DMS 273 (cell line): ENCODE measurements around the gene RBM4.
"Not testable (repeated sequence)": the region's sequence is repeated elsewhere in the genome, so short reads cannot be mapped to it uniquely, and the experiment has no call there.

Source experiments
- DNase-seq: peaks from one replicate; lab custom pipeline; 2025; ENCODE audit not compliant: unreplicated experiment; lab: John Stamatoyannopoulos, UW

RBM4 gene

DNA sequence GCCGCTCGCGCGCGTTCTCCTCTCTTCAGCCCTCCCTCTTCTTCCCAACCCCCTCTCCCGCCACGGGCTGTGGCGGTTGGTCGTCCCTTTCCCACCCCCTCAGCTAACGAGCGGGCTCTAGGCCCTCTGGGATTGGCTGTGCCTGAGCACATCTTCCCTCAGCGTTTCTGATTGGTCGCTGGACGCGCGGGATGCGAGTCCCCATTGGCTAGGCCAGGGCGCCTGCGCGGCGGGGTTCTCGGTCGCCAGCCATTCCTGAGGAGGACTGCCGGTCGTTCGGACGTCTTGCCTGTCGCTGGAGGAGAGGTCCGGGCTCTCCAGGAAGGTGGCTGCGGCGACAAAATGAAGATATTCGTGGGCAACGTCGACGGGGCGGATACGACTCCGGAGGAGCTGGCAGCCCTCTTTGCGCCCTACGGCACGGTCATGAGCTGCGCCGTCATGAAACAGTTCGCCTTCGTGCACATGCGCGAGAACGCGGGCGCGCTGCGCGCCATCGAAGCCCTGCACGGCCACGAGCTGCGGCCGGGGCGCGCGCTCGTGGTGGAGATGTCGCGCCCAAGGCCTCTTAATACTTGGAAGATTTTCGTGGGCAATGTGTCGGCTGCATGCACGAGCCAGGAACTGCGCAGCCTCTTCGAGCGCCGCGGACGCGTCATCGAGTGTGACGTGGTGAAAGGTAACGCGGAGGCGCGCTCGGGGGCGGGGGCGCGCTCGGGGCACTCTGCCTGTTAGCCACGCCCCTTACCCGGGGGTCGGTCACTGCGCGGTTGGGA, 21.9 kb upstream of the RBM4 start, which contains the start of gene RBM14:
TSS of gene RBM14 (plus strand) at position 252 of the 776 bp plus-strand sequence. CDS start at position 343, 91 bp downstream.
- DNase-seq, result peak; percentile 99

DNA sequence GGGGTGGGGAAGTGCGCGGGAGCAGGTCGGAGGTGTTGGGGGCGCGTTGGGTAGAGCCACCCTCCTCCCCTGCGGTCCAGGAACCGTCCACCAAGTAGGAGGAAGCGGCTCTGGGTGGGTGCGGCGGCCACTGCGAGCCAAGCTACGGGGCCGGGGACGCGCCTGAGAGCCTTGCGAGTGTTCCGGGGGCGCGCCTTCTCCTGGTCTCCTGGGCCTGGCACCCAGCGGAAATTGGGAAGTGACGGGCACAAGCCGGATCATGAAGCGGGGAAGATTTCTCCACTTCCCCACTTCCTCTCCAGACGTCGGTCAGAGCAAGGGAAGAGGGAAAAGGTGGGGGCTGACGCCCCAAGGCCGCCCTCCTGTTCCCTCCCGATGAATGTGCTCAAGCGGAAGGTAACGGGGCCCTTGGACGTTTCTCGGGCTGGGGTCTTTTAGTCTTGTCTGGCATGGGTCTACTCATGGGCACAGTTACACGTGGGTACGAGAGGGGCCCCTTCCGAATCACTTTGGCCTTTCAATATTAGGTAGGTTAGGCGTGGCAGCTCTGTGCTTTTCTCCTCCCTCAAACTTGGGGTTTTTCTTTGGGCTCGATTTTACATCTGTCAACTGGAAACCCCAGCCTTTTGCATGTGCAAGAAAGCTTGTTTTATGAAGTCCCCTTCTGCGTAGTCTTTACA, 21.2 kb upstream of the RBM4 start:
- peak; percentile 79 for DNase-seq

DNA sequence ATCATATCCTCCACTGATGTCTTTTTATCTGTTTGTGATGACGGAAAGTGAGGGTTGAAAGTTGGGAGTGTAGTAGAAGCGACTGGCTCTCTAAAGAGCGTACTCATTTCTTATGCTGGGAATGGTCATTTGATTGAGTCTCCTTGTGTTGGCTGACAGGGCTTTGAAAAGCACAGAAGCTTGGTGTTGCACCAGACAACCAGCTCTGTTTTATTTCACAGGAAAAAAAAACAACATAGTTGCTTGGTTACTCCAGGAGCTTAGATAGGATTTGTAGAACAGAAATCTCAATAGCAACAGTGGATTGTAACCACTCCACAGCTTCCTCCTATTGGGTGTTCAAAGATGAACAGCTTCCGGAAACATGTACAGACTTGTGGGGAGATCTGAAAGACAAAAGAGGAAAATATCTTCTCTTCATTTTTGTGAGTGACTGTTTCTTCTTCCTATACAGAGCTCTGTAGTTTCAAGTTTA, 19.4 kb upstream of the RBM4 start:
- DNase-seq, result no peak

DNA sequence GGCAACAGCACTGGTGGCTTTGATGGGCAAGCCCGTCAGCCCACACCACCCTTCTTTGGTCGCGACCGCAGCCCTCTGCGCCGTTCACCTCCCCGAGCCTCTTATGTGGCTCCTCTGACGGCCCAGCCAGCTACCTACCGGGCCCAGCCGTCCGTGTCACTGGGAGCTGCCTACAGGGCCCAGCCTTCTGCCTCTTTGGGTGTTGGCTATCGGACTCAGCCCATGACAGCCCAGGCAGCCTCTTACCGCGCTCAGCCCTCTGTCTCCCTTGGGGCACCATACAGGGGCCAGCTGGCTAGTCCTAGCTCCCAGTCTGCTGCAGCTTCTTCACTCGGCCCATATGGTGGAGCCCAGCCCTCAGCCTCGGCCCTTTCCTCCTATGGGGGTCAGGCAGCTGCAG, 14.1 kb upstream of the RBM4 start:
- DNase-seq, result peak; percentile 30

DNA sequence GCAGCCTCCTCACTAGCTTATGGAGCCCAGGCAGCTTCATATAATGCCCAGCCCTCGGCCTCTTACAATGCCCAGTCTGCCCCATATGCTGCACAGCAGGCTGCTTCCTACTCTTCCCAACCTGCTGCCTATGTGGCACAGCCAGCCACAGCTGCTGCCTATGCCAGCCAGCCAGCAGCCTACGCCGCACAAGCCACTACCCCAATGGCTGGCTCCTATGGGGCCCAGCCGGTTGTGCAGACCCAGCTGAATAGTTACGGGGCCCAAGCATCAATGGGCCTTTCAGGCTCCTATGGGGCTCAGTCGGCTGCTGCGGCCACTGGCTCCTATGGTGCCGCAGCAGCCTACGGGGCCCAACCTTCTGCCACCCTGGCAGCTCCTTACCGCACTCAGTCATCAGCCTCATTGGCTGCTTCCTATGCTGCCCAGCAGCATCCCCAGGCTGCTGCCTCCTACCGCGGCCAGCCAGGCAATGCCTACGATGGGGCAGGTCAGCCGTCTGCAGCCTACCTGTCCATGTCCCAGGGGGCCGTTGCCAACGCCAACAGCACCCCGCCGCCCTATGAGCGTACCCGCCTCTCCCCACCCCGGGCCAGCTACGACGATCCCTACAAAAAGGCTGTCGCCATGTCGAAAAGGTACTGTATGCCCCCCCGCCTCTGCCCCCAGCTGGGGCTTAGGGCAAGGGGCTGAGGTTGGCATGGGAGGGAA, 13.3 kb upstream of the RBM4 start:
- DNase-seq, result no peak

DNA sequence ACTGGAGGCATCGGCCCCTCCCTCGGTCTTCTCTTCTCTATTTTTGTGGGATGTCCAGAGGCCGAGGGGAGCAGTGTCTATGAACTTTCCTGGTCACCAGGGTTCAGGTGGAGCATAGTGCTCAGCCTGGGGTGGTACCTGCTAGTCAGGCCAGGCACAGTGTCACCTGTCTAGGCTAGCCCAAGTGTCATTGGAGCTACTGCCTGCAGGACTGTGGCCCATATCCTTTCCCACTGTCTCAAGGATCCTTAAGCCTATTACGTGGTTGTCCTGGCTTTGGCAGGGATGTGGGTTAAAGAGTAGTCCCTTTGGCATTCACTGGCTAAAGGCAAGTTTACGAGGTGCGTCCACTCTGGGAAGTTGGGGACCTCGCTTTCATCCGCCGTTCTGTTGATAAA, 12.8 kb upstream of the RBM4 start:
- DNase-seq, result no peak

DNA sequence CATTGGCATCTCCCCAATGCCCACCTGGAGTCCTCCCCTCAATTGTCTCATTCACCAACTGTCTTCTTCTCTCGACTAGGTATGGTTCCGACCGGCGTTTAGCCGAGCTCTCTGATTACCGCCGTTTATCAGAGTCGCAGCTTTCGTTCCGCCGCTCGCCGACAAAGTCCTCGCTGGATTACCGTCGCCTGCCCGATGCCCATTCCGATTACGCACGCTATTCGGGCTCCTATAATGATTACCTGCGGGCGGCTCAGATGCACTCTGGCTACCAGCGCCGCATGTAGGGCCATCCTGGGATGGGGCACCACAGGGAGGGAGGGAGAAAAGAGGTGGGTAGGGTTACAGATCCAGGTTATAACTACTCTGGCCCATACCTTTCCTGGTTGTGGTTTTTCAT, 12.1 kb upstream of the RBM4 start:
- no peak for DNase-seq

DNA sequence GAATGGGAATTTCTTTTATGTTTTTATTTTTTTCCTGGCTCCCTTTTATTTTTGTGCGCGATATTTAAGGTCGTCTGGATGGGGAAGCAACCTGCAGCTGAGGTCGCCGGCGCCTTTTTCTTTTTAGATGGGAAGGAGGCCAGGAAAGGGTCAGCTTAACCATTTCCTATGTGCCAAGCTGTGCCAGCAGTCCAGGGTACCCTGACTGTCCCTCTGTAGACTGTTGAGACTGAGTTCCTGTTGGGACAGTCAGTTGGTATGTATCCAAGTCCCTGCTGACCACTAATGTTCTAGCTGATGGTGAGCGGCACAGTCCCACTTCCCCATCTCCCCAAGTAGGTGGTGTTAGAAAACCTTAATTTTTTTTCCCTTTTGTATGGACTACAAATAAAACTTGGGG, 11.6 kb upstream of the RBM4 start:
- no peak for DNase-seq

DNA sequence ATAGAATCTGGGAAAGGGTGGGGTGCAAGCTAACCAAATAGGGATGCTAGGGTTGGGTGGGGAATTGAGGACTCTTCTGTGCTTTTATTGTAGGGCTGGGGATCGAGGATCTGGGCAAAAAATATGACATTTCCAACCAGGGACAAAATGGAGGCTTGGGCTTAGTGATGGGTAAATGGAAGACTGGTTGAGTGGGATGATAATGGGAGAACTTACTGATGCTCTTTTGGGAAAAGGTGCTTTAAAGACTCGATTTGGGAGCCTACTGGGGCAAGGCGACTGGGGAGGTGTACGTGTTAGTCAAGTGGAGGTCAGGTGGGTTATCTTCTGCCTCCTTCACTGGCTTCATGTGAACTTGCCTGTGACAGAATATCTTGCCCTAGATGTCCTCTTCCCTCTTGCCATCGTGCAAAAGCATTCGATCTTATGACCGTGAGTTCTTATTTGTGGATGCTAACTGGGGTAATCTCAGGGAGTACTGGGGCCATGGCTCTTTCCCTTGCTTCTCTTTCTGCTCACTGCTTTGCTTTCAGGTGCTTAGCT, 10.4 kb upstream of the RBM4 start:
- no peak for DNase-seq

DNA sequence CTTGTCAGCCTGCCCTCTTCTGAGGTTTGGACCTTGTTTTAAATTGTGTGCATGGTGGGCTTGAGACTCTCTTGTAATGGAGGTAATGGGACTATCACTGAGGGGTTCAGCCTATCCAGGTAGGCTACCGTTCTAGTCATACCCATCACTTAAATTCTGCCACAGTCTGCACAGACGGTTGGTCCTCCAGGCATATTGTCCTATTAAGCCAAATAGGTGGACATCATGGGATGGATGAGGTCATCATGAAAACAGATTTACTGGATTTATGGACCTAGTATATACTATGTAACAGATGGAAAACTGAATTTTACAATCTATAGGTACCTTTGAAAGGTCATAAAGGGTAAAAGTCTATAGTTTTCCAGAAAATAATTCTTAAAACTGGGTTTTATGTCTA, 9.1 kb upstream of the RBM4 start:
- DNase-seq, result no peak

DNA sequence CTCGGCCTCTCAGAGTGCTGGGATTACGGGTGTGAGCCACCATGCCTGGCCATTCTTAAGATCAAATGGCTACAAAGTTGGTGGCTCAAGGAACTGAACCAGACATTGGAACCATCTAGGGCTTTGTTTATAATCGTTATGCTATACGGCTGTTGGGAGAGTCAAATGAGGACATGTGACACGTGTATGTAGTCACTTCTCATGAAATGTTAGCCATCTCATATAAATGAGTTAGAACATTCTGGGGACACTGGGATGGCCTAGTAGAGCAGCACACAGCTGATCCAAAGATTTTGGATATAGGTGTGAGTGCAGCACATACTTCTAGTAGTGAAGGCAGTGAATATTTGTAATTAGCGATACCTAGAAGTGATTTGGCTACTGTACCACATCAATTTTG, 6.6 kb upstream of the RBM4 start:
- DNase-seq, result no peak

DNA sequence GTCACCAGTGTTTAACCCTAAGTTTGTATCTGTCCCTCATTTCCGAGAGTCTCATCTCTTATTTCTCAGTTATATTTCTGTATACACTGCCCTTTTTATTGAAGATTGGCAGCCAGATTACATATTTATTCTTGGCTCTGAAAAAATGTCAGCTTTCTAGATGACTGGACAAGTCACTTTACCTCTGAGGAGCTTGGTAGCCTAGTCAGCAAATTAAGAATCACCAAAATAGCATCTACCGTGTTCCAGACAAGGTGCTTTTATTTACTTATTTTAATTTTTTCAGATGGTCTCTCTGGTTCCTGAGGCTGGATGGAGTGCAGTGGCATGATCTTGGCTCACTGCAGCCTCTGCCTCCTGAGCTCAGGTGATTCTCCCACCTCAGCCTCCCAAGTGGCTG, 5.6 kb upstream of the RBM4 start:
- no peak for DNase-seq

DNA sequence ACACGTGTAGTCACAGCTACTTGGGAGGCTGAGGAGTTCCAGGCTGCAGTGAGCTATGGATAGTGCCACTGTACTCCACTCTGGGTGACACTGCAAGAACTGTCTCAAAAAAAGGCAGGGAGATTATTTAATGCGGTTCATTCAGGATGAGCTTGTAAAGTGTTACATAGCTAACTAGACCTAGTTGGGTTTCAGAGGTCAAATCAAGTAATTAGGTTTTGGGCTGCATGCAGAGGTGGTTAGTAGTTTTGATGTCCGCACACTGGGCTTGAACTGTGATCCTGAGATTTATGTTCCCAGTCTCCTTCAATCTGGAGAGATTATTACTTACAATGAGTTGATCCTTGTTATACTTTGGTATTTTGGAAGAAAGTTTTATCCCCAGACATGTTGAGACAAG, 2.1 kb upstream of the RBM4 start:
- no peak for DNase-seq

DNA sequence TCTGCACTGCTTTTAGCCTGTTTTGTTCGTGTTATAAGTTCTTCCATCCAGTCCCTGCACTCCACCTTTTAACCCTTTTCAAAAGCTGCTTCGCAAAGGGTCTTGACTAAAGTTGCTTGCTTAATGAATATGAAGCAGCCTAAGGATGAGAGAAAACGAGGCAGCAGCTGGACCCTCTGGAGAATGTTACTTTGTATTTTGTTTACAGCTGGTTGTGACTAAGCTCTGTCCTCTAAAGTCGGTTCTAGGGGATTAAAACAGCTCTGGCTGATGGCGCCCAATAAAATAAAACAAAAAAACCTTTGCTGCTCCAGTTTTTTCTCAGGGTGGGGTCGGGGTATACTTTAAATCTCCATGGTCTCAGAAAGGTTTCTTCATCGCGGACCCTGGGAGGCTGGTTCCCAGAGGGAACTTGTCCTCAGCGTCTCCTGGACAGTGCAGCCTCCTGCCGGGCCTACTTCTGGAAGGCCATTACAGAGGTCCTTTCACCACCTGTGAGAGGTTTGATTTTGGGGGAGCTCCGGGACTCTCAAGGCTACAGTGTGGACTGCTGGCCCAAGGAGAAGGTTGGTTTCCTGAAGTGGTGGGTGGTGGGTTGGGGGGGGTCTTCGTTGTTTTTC, 836 bp upstream of the RBM4 start:
- DNase-seq, result peak; percentile 67

DNA sequence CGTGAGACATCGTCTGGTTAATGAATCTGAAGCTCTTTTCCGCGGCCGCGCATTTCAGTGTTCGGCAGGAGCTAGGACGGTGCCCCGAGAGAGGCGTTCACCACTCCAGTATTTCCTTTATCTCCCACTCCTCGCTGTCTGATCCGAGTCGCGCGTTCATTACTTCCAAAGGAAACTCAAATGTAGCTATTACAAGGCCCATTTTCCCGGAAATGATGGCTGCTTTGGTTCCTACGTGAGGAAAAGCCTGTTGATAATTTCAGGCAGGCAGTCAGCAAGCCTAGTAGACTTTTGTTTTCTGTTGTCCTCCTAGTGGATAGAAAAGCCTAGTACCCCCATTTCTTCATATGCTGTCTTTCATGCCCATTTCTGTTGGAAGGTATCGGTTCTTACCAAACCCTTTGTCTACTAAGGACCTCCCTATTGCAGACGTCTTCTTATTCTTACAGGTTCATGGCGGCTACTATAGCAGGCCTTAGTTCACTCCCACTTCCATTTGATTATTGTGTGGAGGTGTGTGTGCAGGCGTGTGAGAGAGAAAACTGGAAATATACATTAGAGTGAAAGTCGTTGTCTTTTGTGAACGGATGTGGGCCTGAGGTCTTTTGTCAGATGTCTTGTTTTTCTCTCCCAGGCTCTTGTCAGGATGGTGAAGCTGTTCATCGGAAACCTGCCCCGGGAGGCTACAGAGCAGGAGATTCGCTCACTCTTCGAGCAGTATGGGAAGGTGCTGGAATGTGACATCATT, 737 bp downstream of the RBM4 start:
- peak; percentile 50 for DNase-seq

DNA sequence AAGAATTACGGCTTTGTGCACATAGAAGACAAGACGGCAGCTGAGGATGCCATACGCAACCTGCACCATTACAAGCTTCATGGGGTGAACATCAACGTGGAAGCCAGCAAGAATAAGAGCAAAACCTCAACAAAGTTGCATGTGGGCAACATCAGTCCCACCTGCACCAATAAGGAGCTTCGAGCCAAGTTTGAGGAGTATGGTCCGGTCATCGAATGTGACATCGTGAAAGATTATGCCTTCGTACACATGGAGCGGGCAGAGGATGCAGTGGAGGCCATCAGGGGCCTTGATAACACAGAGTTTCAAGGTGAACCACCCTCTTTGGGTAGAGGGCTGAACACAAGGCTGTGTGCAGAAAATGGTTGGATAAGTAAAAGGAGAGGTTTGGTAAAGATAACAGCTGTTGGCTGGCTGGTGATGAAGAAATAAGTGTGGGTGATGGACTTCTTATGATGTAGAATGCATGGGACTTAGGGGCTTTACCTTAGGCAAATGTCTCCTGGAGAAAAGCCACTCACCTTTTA, 1.4 kb downstream of the RBM4 start:
- not testable (repeated sequence) for DNase-seq

DNA sequence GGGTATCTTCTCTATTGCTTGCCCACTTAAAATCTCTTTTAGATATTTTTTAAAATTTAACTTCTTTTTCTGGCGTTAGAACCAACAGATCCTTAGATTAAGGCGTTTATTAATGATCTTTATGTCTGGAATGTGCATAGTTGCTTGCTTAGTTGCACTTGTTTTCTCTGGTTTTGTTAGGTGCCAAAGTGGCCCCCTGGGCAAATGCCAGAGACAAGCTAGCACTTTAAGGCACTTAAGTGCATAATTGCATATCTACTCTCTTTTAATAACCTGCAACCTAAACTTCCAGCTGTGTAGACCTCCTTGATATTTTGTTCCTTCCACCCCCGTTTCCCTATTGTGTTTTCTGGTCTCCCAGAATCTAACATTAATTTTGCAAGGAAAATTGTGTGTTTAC, 3.3 kb downstream of the RBM4 start:
- no peak for DNase-seq

DNA sequence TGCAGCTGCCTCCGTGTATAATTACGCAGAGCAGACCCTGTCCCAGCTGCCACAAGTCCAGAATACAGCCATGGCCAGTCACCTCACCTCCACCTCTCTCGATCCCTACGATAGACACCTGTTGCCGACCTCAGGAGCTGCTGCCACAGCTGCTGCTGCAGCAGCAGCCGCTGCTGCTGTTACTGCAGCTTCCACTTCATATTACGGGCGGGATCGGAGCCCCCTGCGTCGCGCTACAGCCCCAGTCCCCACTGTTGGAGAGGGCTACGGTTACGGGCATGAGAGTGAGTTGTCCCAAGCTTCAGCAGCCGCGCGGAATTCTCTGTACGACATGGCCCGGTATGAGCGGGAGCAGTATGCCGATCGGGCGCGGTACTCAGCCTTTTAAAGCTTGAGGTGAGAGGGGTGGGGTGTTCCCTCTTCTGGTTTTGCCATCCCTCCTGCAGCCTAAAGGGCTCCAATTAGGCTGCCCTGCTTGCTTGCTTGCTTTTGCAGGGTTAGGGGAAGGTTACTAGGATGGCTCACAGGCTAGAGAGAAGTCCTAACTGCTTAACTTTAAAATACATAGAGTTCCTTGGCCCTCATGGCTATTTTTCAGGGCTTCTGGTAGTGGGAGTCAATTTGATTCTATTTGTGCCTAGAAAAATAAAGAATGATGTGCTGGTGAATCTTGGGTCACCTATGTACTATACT, 5.4 kb downstream of the RBM4 start:
- DNase-seq, result no peak

DNA sequence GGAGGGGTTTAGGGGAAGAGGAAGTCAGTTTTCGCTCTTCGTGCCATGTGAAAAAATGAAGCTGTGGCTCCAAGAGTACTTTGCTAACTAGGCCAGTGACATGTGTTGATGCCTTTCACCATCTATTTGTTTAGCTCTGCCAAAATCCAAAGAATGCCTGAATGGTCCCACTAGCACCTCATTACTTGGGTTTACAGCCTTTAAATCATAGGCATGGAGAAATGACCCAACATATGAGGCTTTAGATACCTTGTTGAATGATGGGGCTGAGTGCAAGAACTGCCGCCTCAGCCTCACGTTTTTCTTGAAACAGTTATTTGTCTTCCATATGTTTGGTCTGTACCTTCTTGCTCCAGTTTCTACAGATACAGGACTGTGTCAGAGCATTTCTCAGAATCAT, 8.3 kb downstream of the RBM4 start:
- DNase-seq, result no peak

DNA sequence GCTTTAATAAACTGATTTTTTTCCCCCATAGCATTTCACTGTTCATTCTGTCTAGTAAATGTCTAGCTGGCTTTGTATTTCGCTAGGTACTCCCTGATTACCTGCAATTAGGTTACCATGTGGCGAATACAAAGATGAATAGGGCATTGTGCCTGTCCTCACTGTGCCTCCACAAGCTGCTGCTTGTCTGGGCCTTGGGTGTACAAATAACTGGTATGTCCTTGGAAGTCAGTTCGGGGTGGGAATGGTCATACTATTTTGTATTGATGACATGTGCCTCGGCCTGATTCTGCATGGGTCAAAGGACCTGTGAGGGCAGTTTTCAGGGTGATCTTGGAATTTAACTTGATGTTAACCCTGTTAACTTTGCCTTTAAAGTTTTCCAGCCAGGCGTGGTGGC, 11.4 kb downstream of the RBM4 start:
- no peak for DNase-seq
